Amniotic epithelial cell (primary cell): ENCODE data around the gene RAB35.
"Not testable (repeated sequence)": the region's sequence is repeated elsewhere in the genome, so short reads cannot be mapped to it uniquely, and the experiment has no call there.

Experiments used
- DNase-seq: peaks from one replicate; pipeline ENCODE4 v3.0.0-alpha.2; 2010; ENCODE audit warnings: low read depth

The RAB35 gene

GRCh38 chr12:120060717-120061116 lies 55.8 kb downstream of the RAB35 start:
- no peak for DNase-seq

GRCh38 chr12:120060196-120060595 lies 56.4 kb downstream of the RAB35 start:
- no peak for DNase-seq

- no peak for DNase-seq
These were observed 59.8 kb downstream of the RAB35 start for GRCh38 chr12:120056739-120057138.

GRCh38 chr12:120055231-120056000 lies 61.1 kb downstream of the RAB35 start:
- DNase-seq, result peak; percentile 45

- no peak for DNase-seq
These were observed 62.3 kb downstream of the RAB35 start for GRCh38 chr12:120054293-120054692.

GRCh38 chr12:120051535-120051934 lies 65.0 kb downstream of the RAB35 start:
- DNase-seq, result no peak

DNA sequence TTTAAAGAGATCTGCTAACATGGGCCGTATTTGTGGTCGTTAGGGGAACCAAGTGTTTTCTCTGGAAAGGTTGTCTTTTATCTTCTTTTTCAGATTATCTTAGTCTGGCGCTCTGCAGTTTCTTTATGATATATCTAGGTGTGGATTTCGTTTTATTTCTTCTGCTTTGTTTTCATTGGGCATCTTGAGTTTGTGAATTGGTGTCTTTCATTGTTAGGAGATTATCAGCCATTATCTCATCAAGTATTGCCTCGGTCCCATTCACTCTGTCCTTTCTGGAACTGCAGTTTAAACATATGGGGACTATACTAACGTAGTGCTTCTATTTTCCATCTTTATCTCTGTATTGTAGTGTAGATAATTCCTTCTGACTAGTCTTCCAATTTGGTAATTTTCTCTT lies 67.1 kb downstream of the RAB35 start:
- no peak for DNase-seq

- no peak for DNase-seq
These were observed 68.3 kb downstream of the RAB35 start for GRCh38 chr12:120048263-120048662.

GRCh38 chr12:120047072-120047471 lies 69.5 kb downstream of the RAB35 start:
- no peak for DNase-seq

GRCh38 chr12:120045367-120045766 lies 71.2 kb downstream of the RAB35 start:
- DNase-seq, result not testable (repeated sequence)
